DND-41 (cell line): ENCODE measurements around the gene MORN4.

Experiments used
- CTCF ChIP-seq: IDR thresholded peaks from 2 replicates; pipeline ENCODE4 v1.5.1; 2012; ENCODE audit warnings: borderline replicate concordance, low read length, moderate library complexity, mild to moderate bottlenecking; ENCODE audit not compliant: poor library complexity, severe bottlenecking; ENCODE audit errors: extremely low read depth
- EZH2 ChIP-seq: IDR thresholded peaks from 3 replicates; pipeline ENCODE4 v1.6.1; 2012; ENCODE audit warnings: borderline replicate concordance, low read depth, mild to moderate bottlenecking, moderate library complexity, low read length, inconsistent platforms; ENCODE audit not compliant: severe bottlenecking

GRCh38 chr10:97590082-97590747, 43.1 kb downstream of the MORN4 start:
- TF ChIP-seq CTCF, result no peak
- TF ChIP-seq EZH2, result no peak
